Measurements from ENCODE around the gene SRGAP1.

The SRGAP1 gene

GRCh38 chr12:63961048-63961447 lies 116.5 kb downstream of the SRGAP1 start:
- no peak for DNase-seq (ENCODE audit: low read depth)
- in situ Hi-C loops (cut with HindIII; ENCODE audit: low sequenced_read_pairs): no loop called here
- no peak overlapping the region for H3K4me3 ChIP-seq (ENCODE audit: low read depth, low read length)
- no peak for TF ChIP-seq CTCF (IDR thresholded peaks at IDR 0.05; ENCODE audit: low read depth, low read length, missing control alignments)

GRCh38 chr12:63961543-63961942 lies 117.0 kb downstream of the SRGAP1 start:
- no peak for DNase-seq (ENCODE audit: low read depth)
- TF ChIP-seq CTCF (IDR thresholded peaks at IDR 0.05; ENCODE audit: low read depth, low read length, missing control alignments): no peak
- no peak overlapping the region for H3K4me3 ChIP-seq (ENCODE audit: low read depth, low read length)
- in situ Hi-C loops (cut with HindIII; ENCODE audit: low sequenced_read_pairs): no loop called here

- in situ Hi-C loops (cut with HindIII; ENCODE audit: low sequenced_read_pairs): no loop called here
- DNase-seq (ENCODE audit: low read depth): no peak
- no peak overlapping the region for H3K4me3 ChIP-seq (ENCODE audit: low read depth, low read length)
- TF ChIP-seq CTCF (IDR thresholded peaks at IDR 0.05; ENCODE audit: low read depth, low read length, missing control alignments): no peak
Measured at GRCh38 chr12:63963868-63964267, 119.4 kb downstream of the SRGAP1 start.

GRCh38 chr12:63964301-63964700 lies 119.8 kb downstream of the SRGAP1 start:
- no peak for TF ChIP-seq CTCF (IDR thresholded peaks at IDR 0.05; ENCODE audit: low read depth, low read length, missing control alignments)
- DNase-seq (ENCODE audit: low read depth): no peak
- H3K4me3 ChIP-seq (ENCODE audit: low read depth, low read length): no peak overlapping the region
- in situ Hi-C loops (cut with HindIII; ENCODE audit: low sequenced_read_pairs): no loop called here

- no peak for DNase-seq (ENCODE audit: low read depth)
- TF ChIP-seq CTCF (IDR thresholded peaks at IDR 0.05; ENCODE audit: low read depth, low read length, missing control alignments): no peak
- in situ Hi-C loops (cut with HindIII; ENCODE audit: low sequenced_read_pairs): no loop called here
- no peak overlapping the region for H3K4me3 ChIP-seq (ENCODE audit: low read depth, low read length)
Measured at GRCh38 chr12:63965936-63966605, 121.6 kb downstream of the SRGAP1 start.

- in situ Hi-C loops (cut with HindIII; ENCODE audit: low sequenced_read_pairs): no loop called here
- no peak for TF ChIP-seq CTCF (IDR thresholded peaks at IDR 0.05; ENCODE audit: low read depth, low read length, missing control alignments)
- no peak overlapping the region for H3K4me3 ChIP-seq (ENCODE audit: low read depth, low read length)
- no peak for DNase-seq (ENCODE audit: low read depth)
Measured at GRCh38 chr12:63966606-63966975, 122.1 kb downstream of the SRGAP1 start.

Measured in astrocyte of the cerebellum (primary cell).